ENCODE data around the gene PI16. TPM values are rescaled to one million over a fixed set of nuclear protein-coding genes. Genes with fewer than 3 reads are reported as not detected.

PI16 gene
- total and polyA plus RNA-seq, 2 of the 13 experiments (the other 11 are each of a cell fraction or from before 2014, with no cell fraction given): not detected

DNA sequence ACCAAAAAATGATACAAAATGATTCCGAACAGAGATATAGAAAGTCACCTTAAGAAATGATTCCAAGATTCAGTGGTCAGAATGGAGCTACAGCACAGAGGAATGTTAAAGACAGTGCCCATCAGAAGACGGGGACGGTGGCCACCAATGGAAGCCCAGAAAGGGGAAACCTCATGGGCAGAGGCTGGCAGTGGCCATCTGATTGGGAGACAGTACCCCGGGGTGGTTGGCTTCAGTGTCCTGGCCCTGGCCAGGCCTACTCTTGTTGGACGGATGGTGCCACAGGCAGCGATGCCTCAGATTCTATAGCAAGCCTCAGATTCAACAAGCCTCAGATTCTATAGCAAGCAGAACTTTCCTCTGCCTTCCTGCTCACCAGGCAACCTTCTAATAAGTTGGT is 16.6 kb upstream of the PI16 start:
- Histone ChIP-seq H3K4me3 (replicated peaks in 1 of 3; ENCODE audit: insufficient read depth in 1 of 3, low read depth in 2 of 3, low read length in 3 of 3) (no peak overlapping the region), H3K79me2 (ENCODE audit: insufficient read depth, low read length) (no peaks in the 10 kb centered on the region), H2AFZ (ENCODE audit: low read length) (no peak overlapping the region), H3K4me1 (ENCODE audit: insufficient read depth, low read length) (no peaks in the 10 kb centered on the region), H3K36me3 (replicated peaks in 1 of 2; ENCODE audit: control insufficient read depth in 1 of 2, insufficient read depth in 2 of 2, low read length in 2 of 2) (no peaks in the 10 kb centered on the region), H3K4me2 (ENCODE audit: low read depth, low read length) (no peak overlapping the region), H3K9ac (ENCODE audit: insufficient read depth, low read depth, low read length) (no peak overlapping the region), H3K27ac (ENCODE audit: extremely low read length, insufficient read depth, low read length) (no peak overlapping the region), H3K27me3 (ENCODE audit: control insufficient read depth in 1 of 2, insufficient read depth in 2 of 2, low read length in 2 of 2) (peaks cover 1 to 34% of the 10 kb centered on the region in 2 experiments; a peak in 4 of 5 replicates), H3K9me3 (ENCODE audit: low read length) (no peaks in the 10 kb centered on the region), H4K20me1 (ENCODE audit: insufficient read depth, low read length) (no peaks in the 10 kb centered on the region)
- TF ChIP-seq STAG1 (CRISPR knock-in tag; IDR thresholded peaks at IDR 0.05) (no peak), SRSF4 (IDR thresholded peaks at IDR 0.05; ENCODE audit: low read depth, low read length, poor library complexity, severe bottlenecking) (no peak), ZNF260 (CRISPR knock-in tag; IDR thresholded peaks at IDR 0.05; ENCODE audit: borderline replicate concordance, low read depth) (no peak), ZNF343 (CRISPR knock-in tag; IDR thresholded peaks at IDR 0.05) (no peak)
- no peak for ATAC-seq
- ChIA-PET CTCF (ENCODE audit: low intra/inter-chr PET ratio, low total read pairs) (no interaction called here), POLR2A (interaction anchor here (0.6 kb wide), 1 partner anchor 47 kb away, joined by 3 read pairs; no protein-coding TSS in a partner anchor)
- FAIRE-seq: no peak
- WGBS (ENCODE audit: low lambda C conversion rate): 25% methylated on average over 6 of the region's 6 CpGs
- in situ Hi-C loops (cut with HindIII; ENCODE audit: extremely low pct_ligation_motif_present, low pct_unique_long_range_greater_than_20kb) (no loop called here), intact Hi-C loops (cut with micrococcal nuclease; ENCODE audit: unreplicated experiment) (no loop called here)
- no TSS peak for BruUV-seq (replicated peaks)
- no peak for DNase-seq (ENCODE audit: low spot score)

DNA sequence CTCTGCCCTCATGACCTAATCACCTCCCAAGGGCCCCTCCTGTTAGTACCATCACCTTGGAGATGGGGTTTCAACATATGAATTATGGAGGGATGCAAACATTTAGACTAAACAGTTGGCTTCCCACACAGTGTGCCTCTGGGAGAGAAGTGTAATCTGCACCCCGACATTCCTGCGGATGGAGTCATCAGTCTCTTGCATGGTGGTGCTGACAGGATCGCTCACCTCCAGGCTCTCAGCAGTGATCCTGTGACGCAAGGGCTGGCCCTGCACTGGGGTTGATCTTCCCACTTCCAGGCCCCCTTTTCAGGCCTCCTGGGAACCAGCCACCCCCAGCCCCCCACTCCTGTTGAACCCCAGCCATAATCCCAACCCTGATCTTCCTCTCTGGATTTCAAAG is 16.0 kb upstream of the PI16 start:
- H3K79me2 ChIP-seq (ENCODE audit: insufficient read depth, low read length): no peaks in the 10 kb centered on the region
- BruUV-seq (replicated peaks): no TSS peak
- no peak overlapping the region for H3K9ac ChIP-seq (ENCODE audit: insufficient read depth, low read depth, low read length)
- ATAC-seq: no peak
- WGBS (ENCODE audit: low lambda C conversion rate): 78% methylated on average over 4 of the region's 4 CpGs
- H3K4me1 ChIP-seq (ENCODE audit: insufficient read depth, low read length): no peaks in the 10 kb centered on the region
- CTCF ChIA-PET (ENCODE audit: low intra/inter-chr PET ratio, low total read pairs): no interaction called here
- in situ Hi-C loops (cut with HindIII; ENCODE audit: extremely low pct_ligation_motif_present, low pct_unique_long_range_greater_than_20kb): no loop called here
- H3K4me3 ChIP-seq (replicated peaks in 1 of 3; ENCODE audit: insufficient read depth in 1 of 3, low read depth in 2 of 3, low read length in 3 of 3): no peak overlapping the region
- H3K36me3 ChIP-seq (replicated peaks in 1 of 2; ENCODE audit: control insufficient read depth in 1 of 2, insufficient read depth in 2 of 2, low read length in 2 of 2): no peaks in the 10 kb centered on the region
- H2AFZ ChIP-seq (ENCODE audit: low read length): no peak overlapping the region
- POLR2A ChIA-PET: no interaction called here
- H3K9me3 ChIP-seq (ENCODE audit: low read length): no peaks in the 10 kb centered on the region
- no peak overlapping the region for H3K4me2 ChIP-seq (ENCODE audit: low read depth, low read length)
- no peak overlapping the region for H3K27ac ChIP-seq (ENCODE audit: extremely low read length, insufficient read depth, low read length)
- H3K27me3 ChIP-seq (ENCODE audit: control insufficient read depth in 1 of 2, insufficient read depth in 2 of 2, low read length in 2 of 2): peaks cover 1 to 34% of the 10 kb centered on the region in 2 experiments; a peak in 4 of 5 replicates
- FAIRE-seq: no peak
- no peak for DNase-seq (ENCODE audit: low spot score)
- intact Hi-C loops (cut with micrococcal nuclease; ENCODE audit: unreplicated experiment): no loop called here
- no peaks in the 10 kb centered on the region for H4K20me1 ChIP-seq (ENCODE audit: insufficient read depth, low read length)
- TF ChIP-seq ZNF619 (CRISPR knock-in tag; IDR thresholded peaks at IDR 0.05): no peak
- no peak for TF ChIP-seq YEATS4 (CRISPR knock-in tag; IDR thresholded peaks at IDR 0.05; ENCODE audit: borderline replicate concordance)
- TF ChIP-seq FOXK1 (CRISPR knock-in tag; IDR thresholded peaks at IDR 0.05; ENCODE audit: borderline replicate concordance, low read depth): no peak
- TF ChIP-seq, protein P1, sequence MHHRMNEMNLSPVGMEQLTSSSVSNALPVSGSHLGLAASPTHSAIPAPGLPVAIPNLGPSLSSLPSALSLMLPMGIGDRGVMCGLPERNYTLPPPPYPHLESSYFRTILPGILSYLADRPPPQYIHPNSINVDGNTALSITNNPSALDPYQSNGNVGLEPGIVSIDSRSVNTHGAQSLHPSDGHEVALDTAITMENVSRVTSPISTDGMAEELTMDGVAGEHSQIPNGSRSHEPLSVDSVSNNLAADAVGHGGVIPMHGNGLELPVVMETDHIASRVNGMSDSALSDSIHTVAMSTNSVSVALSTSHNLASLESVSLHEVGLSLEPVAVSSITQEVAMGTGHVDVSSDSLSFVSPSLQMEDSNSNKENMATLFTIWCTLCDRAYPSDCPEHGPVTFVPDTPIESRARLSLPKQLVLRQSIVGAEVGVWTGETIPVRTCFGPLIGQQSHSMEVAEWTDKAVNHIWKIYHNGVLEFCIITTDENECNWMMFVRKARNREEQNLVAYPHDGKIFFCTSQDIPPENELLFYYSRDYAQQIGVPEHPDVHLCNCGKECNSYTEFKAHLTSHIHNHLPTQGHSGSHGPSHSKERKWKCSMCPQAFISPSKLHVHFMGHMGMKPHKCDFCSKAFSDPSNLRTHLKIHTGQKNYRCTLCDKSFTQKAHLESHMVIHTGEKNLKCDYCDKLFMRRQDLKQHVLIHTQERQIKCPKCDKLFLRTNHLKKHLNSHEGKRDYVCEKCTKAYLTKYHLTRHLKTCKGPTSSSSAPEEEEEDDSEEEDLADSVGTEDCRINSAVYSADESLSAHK (CRISPR knock-in tag; IDR thresholded peaks at IDR 0.05; ENCODE audit: borderline replicate concordance): no peak
- TF ChIP-seq, protein P2, sequence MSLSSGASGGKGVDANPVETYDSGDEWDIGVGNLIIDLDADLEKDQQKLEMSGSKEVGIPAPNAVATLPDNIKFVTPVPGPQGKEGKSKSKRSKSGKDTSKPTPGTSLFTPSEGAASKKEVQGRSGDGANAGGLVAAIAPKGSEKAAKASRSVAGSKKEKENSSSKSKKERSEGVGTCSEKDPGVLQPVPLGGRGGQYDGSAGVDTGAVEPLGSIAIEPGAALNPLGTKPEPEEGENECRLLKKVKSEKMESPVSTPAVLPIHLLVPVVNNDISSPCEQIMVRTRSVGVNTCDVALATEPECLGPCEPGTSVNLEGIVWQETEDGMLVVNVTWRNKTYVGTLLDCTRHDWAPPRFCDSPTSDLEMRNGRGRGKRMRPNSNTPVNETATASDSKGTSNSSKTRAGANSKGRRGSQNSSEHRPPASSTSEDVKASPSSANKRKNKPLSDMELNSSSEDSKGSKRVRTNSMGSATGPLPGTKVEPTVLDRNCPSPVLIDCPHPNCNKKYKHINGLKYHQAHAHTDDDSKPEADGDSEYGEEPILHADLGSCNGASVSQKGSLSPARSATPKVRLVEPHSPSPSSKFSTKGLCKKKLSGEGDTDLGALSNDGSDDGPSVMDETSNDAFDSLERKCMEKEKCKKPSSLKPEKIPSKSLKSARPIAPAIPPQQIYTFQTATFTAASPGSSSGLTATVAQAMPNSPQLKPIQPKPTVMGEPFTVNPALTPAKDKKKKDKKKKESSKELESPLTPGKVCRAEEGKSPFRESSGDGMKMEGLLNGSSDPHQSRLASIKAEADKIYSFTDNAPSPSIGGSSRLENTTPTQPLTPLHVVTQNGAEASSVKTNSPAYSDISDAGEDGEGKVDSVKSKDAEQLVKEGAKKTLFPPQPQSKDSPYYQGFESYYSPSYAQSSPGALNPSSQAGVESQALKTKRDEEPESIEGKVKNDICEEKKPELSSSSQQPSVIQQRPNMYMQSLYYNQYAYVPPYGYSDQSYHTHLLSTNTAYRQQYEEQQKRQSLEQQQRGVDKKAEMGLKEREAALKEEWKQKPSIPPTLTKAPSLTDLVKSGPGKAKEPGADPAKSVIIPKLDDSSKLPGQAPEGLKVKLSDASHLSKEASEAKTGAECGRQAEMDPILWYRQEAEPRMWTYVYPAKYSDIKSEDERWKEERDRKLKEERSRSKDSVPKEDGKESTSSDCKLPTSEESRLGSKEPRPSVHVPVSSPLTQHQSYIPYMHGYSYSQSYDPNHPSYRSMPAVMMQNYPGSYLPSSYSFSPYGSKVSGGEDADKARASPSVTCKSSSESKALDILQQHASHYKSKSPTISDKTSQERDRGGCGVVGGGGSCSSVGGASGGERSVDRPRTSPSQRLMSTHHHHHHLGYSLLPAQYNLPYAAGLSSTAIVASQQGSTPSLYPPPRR (CRISPR knock-in tag; IDR thresholded peaks at IDR 0.05; ENCODE audit: borderline replicate concordance): no peak
- TF ChIP-seq CBX2 (IDR thresholded peaks at IDR 0.05; ENCODE audit: low read depth, low read length): no peak
- TF ChIP-seq CBX2 (CRISPR knock-in tag; IDR thresholded peaks at IDR 0.05; ENCODE audit: low read depth): no peak
- TF ChIP-seq ZNF781 (CRISPR knock-in tag; IDR thresholded peaks at IDR 0.05; ENCODE audit: borderline replicate concordance, not compliant biosample characterization): no peak

Data from HepG2 (cell line).